ENCODE results near the gene ZFAND4. TPM values are rescaled to one million over a fixed set of nuclear protein-coding genes. Genes with fewer than 3 reads are reported as not detected.

ZFAND4 gene
- total RNA-seq, 1 experiment from 2014 or later: 15.5 TPM

DNA sequence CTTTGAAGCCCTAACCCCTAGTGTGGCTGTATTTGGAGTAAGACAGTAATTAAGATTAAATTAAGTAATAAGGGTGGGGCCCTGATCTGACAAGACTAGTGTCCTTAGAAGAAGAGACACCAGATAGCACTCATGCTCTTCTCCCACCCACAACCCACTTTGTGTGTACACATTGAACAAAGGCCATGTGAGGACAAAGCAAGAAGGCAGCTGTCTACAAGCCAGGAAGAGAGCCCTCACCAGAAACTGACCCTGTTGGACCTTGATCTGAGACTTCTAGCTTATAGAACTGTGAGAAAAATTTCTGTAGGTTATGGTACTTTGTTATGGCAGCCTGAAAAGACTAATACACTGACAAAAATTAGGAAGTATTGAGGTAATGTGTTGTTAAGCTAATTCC, 59.8 kb downstream of the ZFAND4 start:
- H3K79me2 ChIP-seq (ENCODE audit: insufficient read depth, low read length): no peaks in the 10 kb centered on the region
- DNase-seq (ENCODE audit: low read depth, low spot score) (no peak), ATAC-seq (no peak)
- intact Hi-C loops (cut with micrococcal nuclease): no loop called here
- H3K9me3 ChIP-seq (ENCODE audit: control insufficient read depth in 1 of 2, insufficient read depth in 1 of 2, low read depth in 1 of 2, low read length in 2 of 2): no peaks in the 10 kb centered on the region
- H4K20me1 ChIP-seq (ENCODE audit: insufficient read depth): no peaks in the 10 kb centered on the region
- no peaks in the 10 kb centered on the region for H3K27me3 ChIP-seq (ENCODE audit: insufficient read depth, low read length)
- H3K4me1 ChIP-seq (ENCODE audit: control insufficient read depth in 1 of 2, insufficient read depth in 2 of 2, low read length in 2 of 2): no peaks in the 10 kb centered on the region
- no peak overlapping the region for H3K4me2 ChIP-seq (ENCODE audit: low read length)
- H3K36me3 ChIP-seq (ENCODE audit: control insufficient read depth in 1 of 2, insufficient read depth in 2 of 2, low read length in 2 of 2): no peaks in the 10 kb centered on the region
- no peak overlapping the region for H2AFZ ChIP-seq (ENCODE audit: low read depth, low read length, poor library complexity, severe bottlenecking)
- no peak overlapping the region for H3K9ac ChIP-seq (ENCODE audit: low read length)
- no peaks in the 10 kb centered on the region for H3K9me2 ChIP-seq (ENCODE audit: insufficient read depth)
- TF ChIP-seq SP1 (IDR thresholded peaks at IDR 0.05; ENCODE audit: low read depth): no peak
- no peak overlapping the region for H3K4me3 ChIP-seq (replicated peaks in 1 of 2; ENCODE audit: low read depth in 1 of 2, low read length in 2 of 2)
- no TSS peak for BruUV-seq (replicated peaks)
- ChIA-PET POLR2A (no interaction called here), CTCF (no interaction called here), RAD21 (ENCODE audit: low non-redundant PET in 1 of 2, low total read pairs in 2 of 2, uncharacterized antibody in 2 of 2, unreplicated experiment in 2 of 2) (no interaction called here)
- no peak overlapping the region for H3K27ac ChIP-seq (ENCODE audit: low read depth, low read length)

DNA sequence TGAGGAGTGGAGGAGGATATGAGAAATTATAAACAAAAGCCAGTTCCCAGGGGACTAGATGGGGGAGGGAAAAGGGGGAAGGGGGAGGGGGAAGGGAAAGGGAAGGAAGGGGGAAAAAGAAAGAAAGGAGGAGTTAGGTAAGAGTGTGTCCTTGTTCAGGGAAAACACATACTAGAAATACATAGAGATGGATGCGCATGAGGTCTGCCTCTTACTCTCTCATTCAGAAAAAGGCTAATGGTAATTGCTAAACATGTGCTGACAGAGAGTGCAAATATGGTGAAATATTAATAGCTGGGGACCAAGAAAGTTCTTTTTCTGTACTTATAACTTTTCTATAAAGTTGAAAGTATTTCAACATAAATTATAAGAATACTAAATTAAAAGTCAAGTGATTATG, 64.5 kb downstream of the ZFAND4 start:
- H3K4me2 ChIP-seq (ENCODE audit: low read length): no peak overlapping the region
- H3K4me1 ChIP-seq (ENCODE audit: control insufficient read depth in 1 of 2, insufficient read depth in 2 of 2, low read length in 2 of 2): no peaks in the 10 kb centered on the region
- ChIA-PET RAD21 (ENCODE audit: low non-redundant PET in 1 of 2, low total read pairs in 2 of 2, uncharacterized antibody in 2 of 2, unreplicated experiment in 2 of 2) (no interaction called here), POLR2A (no interaction called here), CTCF (no interaction called here)
- no peak for TF ChIP-seq ELF1 (IDR thresholded peaks at IDR 0.05; ENCODE audit: borderline replicate concordance, low read depth)
- TF ChIP-seq CBX3 (IDR thresholded peaks at IDR 0.05; ENCODE audit: low read depth): no peak
- TF ChIP-seq ZNF274 (IDR thresholded peaks at IDR 0.05; ENCODE audit: low read depth, low read length): no peak
- no peak for TF ChIP-seq SP1 (IDR thresholded peaks at IDR 0.05; ENCODE audit: low read depth)
- TF ChIP-seq, protein P1, sequence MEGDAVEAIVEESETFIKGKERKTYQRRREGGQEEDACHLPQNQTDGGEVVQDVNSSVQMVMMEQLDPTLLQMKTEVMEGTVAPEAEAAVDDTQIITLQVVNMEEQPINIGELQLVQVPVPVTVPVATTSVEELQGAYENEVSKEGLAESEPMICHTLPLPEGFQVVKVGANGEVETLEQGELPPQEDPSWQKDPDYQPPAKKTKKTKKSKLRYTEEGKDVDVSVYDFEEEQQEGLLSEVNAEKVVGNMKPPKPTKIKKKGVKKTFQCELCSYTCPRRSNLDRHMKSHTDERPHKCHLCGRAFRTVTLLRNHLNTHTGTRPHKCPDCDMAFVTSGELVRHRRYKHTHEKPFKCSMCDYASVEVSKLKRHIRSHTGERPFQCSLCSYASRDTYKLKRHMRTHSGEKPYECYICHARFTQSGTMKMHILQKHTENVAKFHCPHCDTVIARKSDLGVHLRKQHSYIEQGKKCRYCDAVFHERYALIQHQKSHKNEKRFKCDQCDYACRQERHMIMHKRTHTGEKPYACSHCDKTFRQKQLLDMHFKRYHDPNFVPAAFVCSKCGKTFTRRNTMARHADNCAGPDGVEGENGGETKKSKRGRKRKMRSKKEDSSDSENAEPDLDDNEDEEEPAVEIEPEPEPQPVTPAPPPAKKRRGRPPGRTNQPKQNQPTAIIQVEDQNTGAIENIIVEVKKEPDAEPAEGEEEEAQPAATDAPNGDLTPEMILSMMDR (IDR thresholded peaks at IDR 0.05 in 2 of 3, conservative IDR thresholded peaks at IDR 0.05 in 1 of 3; ENCODE audit: borderline replicate concordance in 1 of 3, insufficient read depth in 1 of 3, low read depth in 2 of 3, low read length in 2 of 3): no peak
- TF ChIP-seq SRF (IDR thresholded peaks at IDR 0.05; ENCODE audit: low read depth): no peak
- TF ChIP-seq POLR2AphosphoS5 (IDR thresholded peaks at IDR 0.05; ENCODE audit: low read depth, low read length): no peak
- TF ChIP-seq, protein P2, sequence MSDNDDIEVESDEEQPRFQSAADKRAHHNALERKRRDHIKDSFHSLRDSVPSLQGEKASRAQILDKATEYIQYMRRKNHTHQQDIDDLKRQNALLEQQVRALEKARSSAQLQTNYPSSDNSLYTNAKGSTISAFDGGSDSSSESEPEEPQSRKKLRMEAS (IDR thresholded peaks at IDR 0.05): no peak
- TF ChIP-seq POLR2A (IDR thresholded peaks at IDR 0.05; ENCODE audit: borderline replicate concordance, extremely low read depth, insufficient read depth, insufficient read length): no peak
- TF ChIP-seq SIN3A (IDR thresholded peaks at IDR 0.05; ENCODE audit: low read depth): no peak
- H3K36me3 ChIP-seq (ENCODE audit: control insufficient read depth in 1 of 2, insufficient read depth in 2 of 2, low read length in 2 of 2): no peaks in the 10 kb centered on the region
- no peaks in the 10 kb centered on the region for H3K9me2 ChIP-seq (ENCODE audit: insufficient read depth)
- H3K9me3 ChIP-seq (ENCODE audit: control insufficient read depth in 1 of 2, insufficient read depth in 1 of 2, low read depth in 1 of 2, low read length in 2 of 2): no peaks in the 10 kb centered on the region
- intact Hi-C loops (cut with micrococcal nuclease): no loop called here
- H2AFZ ChIP-seq (ENCODE audit: low read depth, low read length, poor library complexity, severe bottlenecking): no peak overlapping the region
- H3K27ac ChIP-seq (ENCODE audit: low read depth, low read length): no peak overlapping the region
- DNase-seq (ENCODE audit: low read depth, low spot score) (no peak), ATAC-seq (no peak)
- H4K20me1 ChIP-seq (ENCODE audit: insufficient read depth): no peaks in the 10 kb centered on the region
- H3K9ac ChIP-seq (ENCODE audit: low read length): no peak overlapping the region
- H3K79me2 ChIP-seq (ENCODE audit: insufficient read depth, low read length): no peaks in the 10 kb centered on the region
- H3K4me3 ChIP-seq (replicated peaks in 1 of 2; ENCODE audit: low read depth in 1 of 2, low read length in 2 of 2): no peak overlapping the region
- H3K27me3 ChIP-seq (ENCODE audit: insufficient read depth, low read length): no peaks in the 10 kb centered on the region
- no TSS peak for BruUV-seq (replicated peaks)
